OCI-LY7 (cell line): ENCODE data around the gene ZNF587B.

ENCODE experiments used
- EZH2phosphoT487 ChIP-seq: fragments of 200-600 bp; sonication (generic); IDR thresholded peaks from 2 replicates; pipeline ENCODE4 v1.6.1; 2018; ENCODE audit warnings: low read depth, borderline replicate concordance, mild to moderate bottlenecking, mixed run types, antibody characterized with exemption, low read length, moderate library complexity, mixed read lengths
- TF ChIP-seq, protein P1 (sequence below): fragments of 200-600 bp; sonication (generic); conservative IDR thresholded peaks from 2 replicates; pipeline ENCODE4 v1.5.1; 2014; ENCODE audit warnings: mild to moderate bottlenecking, antibody characterized with exemption, low read length, moderate library complexity, mixed read lengths

DNA sequence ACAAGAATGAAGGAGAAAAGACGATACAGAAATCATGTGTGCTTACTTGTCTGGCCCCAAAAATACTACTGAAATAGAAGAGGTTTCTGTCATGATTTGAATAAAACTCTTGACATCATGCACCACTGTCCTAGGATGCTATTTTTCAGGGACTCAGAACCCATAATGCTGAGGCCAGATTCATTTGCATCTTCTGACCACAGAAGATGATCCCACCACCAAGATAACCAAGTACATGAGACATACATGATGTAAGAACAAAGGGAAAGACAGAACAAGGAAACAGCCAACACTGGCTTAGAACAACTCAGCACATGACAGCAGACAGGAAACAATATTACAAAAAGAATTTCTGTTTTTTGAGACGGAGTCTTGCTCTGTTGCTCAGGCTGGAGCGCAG lies 17.9 kb upstream of the ZNF587B start:
- TF ChIP-seq, protein P1, sequence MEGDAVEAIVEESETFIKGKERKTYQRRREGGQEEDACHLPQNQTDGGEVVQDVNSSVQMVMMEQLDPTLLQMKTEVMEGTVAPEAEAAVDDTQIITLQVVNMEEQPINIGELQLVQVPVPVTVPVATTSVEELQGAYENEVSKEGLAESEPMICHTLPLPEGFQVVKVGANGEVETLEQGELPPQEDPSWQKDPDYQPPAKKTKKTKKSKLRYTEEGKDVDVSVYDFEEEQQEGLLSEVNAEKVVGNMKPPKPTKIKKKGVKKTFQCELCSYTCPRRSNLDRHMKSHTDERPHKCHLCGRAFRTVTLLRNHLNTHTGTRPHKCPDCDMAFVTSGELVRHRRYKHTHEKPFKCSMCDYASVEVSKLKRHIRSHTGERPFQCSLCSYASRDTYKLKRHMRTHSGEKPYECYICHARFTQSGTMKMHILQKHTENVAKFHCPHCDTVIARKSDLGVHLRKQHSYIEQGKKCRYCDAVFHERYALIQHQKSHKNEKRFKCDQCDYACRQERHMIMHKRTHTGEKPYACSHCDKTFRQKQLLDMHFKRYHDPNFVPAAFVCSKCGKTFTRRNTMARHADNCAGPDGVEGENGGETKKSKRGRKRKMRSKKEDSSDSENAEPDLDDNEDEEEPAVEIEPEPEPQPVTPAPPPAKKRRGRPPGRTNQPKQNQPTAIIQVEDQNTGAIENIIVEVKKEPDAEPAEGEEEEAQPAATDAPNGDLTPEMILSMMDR: no peak
- TF ChIP-seq EZH2phosphoT487: no peak
